ENCODE results near the gene MOGAT1.

MOGAT1 gene

GRCh38 chr2:222724208-222724607 lies 52.8 kb downstream of the MOGAT1 start:
- no peak overlapping the region for H3K27ac ChIP-seq

GRCh38 chr2:222728621-222729020 lies 57.2 kb downstream of the MOGAT1 start:
- H3K27ac ChIP-seq, result no peak overlapping the region
- TF ChIP-seq ZFX (IDR thresholded peaks at IDR 0.05; ENCODE audit: borderline replicate concordance), result no peak
- no peak for TF ChIP-seq CTCF (IDR thresholded peaks at IDR 0.05)

More at GRCh38 chr2:222724208-222724607, 52.8 kb downstream of the MOGAT1 start:
- no peak for TF ChIP-seq CTCF (IDR thresholded peaks at IDR 0.05)
- no peak for TF ChIP-seq ZFX (IDR thresholded peaks at IDR 0.05; ENCODE audit: borderline replicate concordance)

- H3K27ac ChIP-seq, result no peak overlapping the region
- no peak for TF ChIP-seq ZFX (IDR thresholded peaks at IDR 0.05; ENCODE audit: borderline replicate concordance)
- TF ChIP-seq CTCF (IDR thresholded peaks at IDR 0.05), result no peak
Measured at GRCh38 chr2:222730366-222730999, 59.0 kb downstream of the MOGAT1 start.

- H3K27ac ChIP-seq, result no peak overlapping the region
- TF ChIP-seq CTCF (IDR thresholded peaks at IDR 0.05), result no peak
- no peak for TF ChIP-seq ZFX (IDR thresholded peaks at IDR 0.05; ENCODE audit: borderline replicate concordance)
Measured at GRCh38 chr2:222731201-222731621, 59.8 kb downstream of the MOGAT1 start.

GRCh38 chr2:222732489-222733178 lies 61.2 kb downstream of the MOGAT1 start:
- TF ChIP-seq ZFX (IDR thresholded peaks at IDR 0.05; ENCODE audit: borderline replicate concordance) (no peak), CTCF (IDR thresholded peaks at IDR 0.05) (no peak)
- H3K27ac ChIP-seq, result no peak overlapping the region

GRCh38 chr2:222733470-222733845 lies 62.0 kb downstream of the MOGAT1 start:
- no peak for TF ChIP-seq ZFX (IDR thresholded peaks at IDR 0.05; ENCODE audit: borderline replicate concordance)
- TF ChIP-seq CTCF (IDR thresholded peaks at IDR 0.05), result no peak
- no peak overlapping the region for H3K27ac ChIP-seq

Data from 22Rv1 (cell line).